Measurements from ENCODE around the gene PITX1.

- TF ChIP-seq POLR2A (IDR thresholded peaks at IDR 0.05) (no peak), CTCF (IDR thresholded peaks at IDR 0.05) (no peak)
Measured at GRCh38 chr5:135026645-135027265, 7.3 kb downstream of the PITX1 start.
